Neural progenitor cell (in vitro differentiated cells): ENCODE measurements around the gene MSLN.

Source experiments
- CTCF ChIP-seq: fragments of 200-600 bp; sonication (generic); IDR thresholded peaks from 2 replicates; pipeline ENCODE4 v1.5.1; 2017; ENCODE audit warnings: antibody characterized with exemption, mild to moderate bottlenecking
- EZH2 ChIP-seq: fragments of 200-600 bp; sonication (generic); IDR thresholded peaks from 2 replicates; pipeline ENCODE4 v1.6.1; 2017; ENCODE audit warnings: antibody characterized with exemption, mild to moderate bottlenecking, moderate library complexity
- EZH2phosphoT487 ChIP-seq: fragments of 200-600 bp; sonication (generic); IDR thresholded peaks from 2 replicates; pipeline ENCODE4 v1.6.1; 2017; ENCODE audit warnings: antibody characterized with exemption

GRCh38 chr16:799948-800833 is 39.7 kb downstream of the MSLN start, which contains the start of gene GNG13:
- no peak for TF ChIP-seq CTCF
- TF ChIP-seq EZH2phosphoT487 = no peak
- TF ChIP-seq EZH2 = no peak
